CD4-positive, alpha-beta T cell treated with Interferon gamma for 1 hour (primary cell): ENCODE results near the gene STMN3.

Experiments
- DNase-seq: peaks from one replicate; pipeline ENCODE4 v3.0.0-alpha.2; 2020

The STMN3 gene

GRCh38 chr20:63691711-63692435 is 38.6 kb upstream of the STMN3 start:
- no peak for DNase-seq

GRCh38 chr20:63690898-63691710 is 37.9 kb upstream of the STMN3 start:
- no peak for DNase-seq

GRCh38 chr20:63690003-63690897 is 37.0 kb upstream of the STMN3 start:
- DNase-seq, result no peak

DNA sequence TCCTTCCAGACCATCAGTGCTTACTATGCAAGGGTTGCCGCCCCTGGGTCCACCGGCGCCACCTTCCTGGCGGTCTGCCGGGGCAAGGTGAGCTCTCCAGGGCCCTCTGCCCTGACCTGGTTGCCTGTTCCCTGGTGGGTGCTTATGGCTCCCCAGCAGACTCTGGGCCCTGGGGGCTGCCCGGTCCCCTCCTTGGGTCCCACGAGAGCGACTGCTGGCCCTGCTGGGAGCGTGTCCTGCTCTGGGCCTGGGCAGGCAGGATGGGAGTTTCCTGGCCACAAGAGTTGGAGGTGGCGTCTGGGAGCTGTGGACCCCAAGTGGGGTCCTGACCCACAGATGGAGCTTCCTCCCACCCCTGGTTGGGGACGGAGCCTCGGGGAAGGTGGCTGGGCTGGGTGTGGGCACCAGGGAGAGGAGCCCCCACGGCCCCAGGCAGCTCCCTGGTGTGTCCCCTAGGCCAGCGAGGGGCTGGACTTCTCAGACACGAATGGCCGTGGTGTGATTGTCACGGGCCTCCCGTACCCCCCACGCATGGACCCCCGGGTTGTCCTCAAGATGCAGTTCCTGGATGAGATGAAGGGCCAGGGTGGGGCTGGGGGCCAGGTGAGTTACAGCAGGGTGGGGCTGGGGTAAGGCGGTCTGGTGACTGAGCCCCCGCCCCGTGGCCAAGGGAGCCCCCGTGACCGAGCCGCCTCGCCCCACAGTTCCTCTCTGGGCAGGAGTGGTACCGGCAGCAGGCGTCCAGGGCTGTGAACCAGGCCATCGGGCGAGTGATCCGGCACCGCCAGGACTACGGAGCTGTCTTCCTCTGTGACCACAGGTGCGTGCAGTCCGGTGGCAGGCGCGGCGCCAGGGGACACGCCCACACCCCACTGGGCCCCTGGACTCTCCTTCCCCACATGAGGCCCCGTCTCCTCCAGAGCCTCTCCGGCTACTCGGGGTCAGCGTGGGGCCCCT is 36.1 kb upstream of the STMN3 start:
- DNase-seq, result no peak

DNA sequence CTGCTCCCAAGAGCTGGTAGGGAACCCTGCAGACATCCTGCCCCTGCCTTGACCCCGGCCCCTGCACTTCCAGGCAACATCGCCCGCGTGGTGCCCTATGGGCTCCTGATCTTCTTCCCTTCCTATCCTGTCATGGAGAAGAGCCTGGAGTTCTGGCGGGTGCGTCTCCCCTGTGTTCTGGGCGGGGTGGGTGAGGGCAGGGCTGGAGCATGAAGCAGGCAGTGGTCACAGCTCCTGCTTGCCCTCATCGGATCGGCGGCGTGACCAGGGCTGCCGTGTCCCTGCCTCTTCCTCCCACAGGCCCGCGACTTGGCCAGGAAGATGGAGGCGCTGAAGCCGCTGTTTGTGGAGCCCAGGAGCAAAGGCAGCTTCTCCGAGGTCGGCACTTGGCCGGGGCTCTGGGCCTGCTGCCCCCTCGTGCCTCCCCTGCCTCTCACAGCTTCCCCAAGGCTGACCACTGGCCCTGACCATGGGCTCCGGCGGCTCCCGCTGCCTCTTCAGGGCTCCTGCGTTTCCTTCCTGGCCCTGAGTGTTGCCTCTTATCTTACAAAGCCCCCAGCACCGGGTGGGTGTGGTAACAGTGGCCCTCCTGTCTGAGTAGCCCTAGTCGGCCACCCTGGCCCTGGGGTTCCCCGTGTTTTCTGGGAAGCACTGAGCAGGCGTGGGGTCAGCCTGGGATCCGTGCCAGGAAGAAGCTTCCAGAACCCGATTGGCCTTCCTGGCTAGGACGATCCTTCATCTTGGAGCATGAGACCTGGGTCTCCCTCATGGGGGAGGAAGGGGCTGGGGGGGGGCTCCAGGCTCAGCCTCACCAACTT is 35.2 kb upstream of the STMN3 start:
- DNase-seq, result no peak

DNA sequence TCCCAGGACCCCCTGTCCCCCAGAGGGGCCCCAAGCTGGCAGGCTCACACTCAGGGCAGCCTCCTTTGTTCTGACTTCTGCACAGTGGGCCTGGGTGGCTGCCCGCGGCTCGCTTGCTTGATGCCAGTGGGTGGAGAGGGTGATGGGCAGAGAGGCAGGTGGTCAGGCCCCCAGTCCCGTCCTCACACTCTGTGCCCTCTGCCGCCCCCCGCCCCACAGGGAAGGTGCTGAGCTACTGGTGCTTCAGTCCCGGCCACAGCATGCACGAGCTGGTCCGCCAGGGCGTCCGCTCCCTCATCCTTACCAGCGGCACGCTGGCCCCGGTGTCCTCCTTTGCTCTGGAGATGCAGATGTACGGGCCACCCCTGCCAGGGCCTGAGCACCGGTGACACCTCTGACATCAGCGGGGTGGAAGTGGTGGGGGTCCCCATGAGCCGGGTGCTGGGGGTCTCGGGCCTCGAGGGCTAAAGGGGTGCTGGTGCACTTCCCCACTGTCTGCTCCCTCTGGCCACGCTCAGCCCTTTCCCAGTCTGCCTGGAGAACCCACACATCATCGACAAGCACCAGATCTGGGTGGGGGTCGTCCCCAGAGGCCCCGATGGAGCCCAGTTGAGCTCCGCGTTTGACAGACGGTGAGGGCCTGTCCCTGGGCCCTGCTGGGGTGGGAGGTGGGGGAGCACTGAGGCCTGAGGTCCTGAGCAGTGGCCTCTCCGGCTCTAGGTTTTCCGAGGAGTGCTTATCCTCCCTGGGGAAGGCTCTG is 34.4 kb upstream of the STMN3 start:
- no peak for DNase-seq

DNA sequence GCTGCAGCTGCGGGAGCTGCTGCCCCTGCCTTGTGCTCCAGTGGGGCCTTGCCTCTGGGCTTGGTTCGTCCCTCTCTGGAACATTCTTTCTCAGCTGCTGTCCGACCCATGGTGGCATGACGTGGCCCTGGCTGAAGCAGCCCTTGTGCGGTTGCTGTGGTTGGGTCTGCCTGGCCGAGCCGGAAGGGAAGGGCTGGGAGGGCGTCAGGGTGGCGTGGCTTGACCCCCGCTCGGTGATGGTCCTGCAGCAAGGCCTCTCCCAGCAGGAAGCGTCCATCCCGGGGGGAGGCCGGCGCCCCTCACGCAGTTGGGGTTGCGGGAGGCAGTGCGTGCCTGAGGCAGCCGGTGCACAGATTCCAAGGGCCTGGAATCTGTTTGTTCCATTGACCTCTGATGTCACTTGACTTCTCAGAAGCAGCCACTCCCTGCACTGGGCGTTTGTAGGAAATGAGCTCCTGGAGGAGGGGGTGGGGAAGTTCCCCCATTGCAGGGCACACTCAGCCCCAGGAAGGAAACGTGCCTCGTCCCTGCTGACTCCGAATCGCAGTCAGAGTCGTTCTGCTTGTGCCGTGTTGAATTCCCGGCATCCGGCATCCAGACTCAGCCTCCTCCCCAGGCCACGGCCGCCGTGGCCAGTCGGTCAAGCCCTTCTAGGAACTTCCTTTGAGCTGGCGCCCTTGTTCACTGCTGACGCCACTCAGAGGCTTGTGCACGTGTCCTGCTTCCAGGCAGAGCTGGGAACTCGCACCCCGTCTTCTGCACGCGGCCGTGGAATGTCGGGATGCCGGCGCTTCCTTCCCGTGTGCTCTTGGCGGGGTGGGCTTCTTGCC is 33.5 kb upstream of the STMN3 start:
- peak; percentile 83 for DNase-seq

DNA sequence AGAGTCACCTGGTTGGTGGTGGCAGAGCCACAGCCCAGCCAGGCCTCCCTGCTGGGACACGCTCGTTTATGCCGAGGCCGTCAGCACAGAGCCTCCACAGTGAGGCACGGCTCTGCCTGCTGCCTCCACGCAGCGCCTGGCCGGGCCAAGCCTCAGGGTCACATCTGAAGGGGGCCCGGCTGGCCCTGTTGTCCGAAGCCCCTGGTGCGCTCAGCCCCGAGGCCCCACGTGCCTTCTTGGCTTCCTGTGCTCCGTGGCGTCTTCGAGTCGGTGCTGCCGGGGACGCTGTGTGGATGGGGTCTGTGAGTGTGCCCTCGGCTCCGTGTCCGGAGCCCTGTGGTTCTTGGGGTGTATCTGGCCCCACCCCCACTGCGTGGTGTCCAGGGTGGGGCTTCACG is 32.9 kb upstream of the STMN3 start:
- DNase-seq, result no peak

DNA sequence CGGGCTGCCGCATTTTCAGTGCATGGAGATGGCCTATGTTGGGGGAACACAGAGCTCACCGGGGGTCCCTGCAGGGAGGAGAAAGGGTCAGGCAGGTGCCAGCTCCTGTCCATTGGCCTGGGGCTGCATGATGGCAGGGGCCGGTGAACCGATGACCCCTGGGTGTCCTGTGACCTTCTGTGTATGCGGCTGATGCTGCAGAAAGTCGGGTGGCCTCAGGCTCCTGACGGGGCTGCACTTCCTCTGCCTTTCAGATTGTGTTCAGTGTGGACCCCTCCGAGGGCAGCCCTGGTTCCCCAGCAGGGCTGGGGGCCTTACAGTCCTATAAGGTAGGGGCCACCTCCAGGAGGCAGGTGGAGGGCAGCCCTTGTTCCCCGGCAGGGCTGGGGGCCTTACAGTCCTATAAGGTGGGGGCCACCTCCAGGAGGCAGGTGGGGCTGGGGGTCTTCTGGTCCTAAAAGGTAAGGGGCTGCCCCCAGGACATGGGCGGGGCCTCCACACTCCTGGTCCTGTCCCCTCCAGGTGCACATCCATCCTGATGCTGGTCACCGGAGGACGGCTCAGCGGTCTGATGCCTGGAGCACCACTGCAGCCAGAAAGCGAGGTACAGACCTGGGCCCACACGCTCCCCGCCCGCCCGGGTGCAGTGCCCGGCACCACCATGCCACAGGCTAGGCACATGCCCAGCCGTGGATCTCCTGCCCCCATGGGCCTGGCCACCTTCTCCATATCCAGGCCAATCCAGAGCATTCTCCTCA is 32.2 kb upstream of the STMN3 start:
- DNase-seq, result no peak

DNA sequence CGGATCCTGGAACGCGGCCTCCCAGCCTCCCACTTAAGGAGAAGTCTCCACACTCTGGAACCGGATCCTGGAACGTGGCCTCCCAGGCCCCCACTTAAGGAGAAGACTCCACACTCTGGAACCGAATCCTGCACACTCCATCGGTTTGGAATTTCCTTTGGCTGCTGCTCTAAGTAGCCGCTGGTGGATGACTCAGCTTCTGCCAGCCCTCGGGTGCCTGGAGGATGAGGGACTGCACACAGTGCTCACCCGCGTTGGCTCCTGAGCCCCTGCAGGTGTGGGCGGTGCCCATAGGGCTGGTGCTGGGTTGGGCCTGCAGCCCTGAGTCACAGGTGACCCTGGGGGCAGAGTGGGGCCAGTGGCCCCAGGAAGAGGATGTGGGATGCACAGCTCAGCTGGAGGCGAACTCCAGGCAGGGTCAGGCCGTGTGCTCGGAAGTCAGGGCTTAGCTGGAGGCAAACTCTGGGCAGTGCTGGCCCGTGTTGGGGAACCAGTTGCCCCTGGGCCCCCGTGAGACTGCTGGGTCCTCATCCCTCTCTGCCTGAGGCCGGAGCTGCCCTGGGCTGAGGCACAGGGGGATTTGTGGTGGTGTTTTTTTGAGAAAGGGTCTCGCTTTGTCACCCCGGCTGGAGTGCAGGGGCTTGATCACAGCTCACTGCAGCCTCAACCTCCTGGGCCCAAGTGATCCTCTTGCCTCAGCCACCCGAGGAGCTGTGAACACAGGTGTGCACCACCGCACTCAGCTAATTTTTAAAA is 29.3 kb upstream of the STMN3 start:
- DNase-seq, result no peak

GRCh38 chr20:63681609-63682142 is 28.5 kb upstream of the STMN3 start:
- no peak for DNase-seq

DNA sequence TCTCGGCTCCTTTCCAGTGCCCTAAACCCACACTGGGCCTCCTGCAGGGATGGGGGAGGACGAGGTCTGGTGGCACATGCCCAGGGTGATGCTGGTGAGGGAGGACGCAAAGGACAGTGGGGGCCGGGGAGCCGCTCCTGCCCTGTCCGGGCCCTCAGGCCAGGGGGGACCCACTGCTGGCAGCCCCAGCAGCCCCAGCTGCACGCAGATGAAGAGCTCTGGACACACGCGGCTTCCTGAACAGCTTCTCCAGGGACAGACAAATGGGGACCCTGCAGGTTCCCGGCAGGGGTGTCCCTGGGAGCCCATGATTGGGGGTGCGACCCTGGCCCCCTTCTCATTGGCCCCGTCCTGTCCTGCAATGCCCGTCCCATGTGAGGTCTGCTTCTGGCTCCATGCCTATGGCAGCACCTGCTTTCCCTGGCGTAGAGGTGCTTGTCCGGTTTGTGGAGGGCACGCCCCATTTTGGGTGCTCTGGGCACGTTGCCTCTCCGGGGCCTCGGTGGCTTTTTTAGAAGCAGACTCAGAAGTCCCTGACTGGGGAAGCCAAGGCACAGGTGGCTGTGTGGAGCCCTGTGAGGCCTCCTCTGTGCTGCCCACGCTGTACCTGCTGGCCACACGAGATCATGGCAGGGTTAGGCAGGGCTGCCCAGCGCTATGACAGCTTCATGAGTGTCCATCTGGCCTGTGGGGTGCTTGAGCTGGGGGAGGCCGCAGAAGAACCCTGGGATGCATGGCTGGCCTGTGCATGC is 27.8 kb upstream of the STMN3 start:
- DNase-seq, result no peak

DNA sequence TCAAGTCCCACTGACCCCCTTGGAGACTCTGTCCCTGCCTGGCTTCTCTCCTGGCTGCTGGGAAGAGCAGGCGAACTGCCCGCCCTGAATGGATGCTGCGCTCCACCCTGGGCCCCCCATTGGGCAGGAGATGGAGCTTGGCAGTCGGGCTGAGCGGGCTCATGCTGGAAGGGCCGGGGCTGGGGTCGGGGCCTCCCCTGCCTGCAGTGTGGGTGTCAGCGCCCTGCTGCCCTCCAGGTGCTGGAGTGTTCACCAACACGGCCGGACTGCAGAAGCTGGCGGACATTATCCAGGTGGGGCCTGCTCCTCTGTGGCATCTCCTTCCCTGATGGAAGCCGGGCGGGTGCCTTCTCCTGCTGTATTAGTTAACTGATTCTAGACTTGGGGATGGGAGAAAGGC is 27.2 kb upstream of the STMN3 start:
- no peak for DNase-seq

DNA sequence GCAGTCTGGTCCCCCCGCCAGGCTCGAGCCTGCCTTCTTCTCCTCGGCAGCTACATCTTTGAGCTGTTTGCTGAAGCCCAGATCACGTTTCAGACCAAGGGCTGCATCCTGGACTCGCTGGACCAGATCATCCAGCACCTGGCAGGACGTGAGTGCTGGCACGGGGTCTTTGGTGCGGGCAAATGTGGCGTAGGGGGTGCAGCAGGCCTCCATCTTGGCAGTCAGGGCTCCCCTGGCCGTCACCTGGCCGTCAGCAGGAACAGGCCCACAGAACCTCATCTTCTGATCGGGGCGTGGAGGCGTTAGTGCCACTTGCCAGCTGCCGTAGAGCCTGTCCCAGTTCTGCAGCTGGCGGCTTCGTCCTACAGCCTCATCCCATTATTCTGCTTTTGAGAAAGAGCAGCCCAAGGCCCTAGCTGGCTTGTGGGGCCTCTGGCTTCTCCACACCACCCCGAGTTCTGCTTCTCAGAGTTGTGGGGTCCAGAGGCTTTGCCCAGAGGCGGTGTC is 26.6 kb upstream of the STMN3 start:
- no peak for DNase-seq

- no peak for DNase-seq
Observed at GRCh38 chr20:63678667-63679465, 25.6 kb upstream of the STMN3 start.

DNA sequence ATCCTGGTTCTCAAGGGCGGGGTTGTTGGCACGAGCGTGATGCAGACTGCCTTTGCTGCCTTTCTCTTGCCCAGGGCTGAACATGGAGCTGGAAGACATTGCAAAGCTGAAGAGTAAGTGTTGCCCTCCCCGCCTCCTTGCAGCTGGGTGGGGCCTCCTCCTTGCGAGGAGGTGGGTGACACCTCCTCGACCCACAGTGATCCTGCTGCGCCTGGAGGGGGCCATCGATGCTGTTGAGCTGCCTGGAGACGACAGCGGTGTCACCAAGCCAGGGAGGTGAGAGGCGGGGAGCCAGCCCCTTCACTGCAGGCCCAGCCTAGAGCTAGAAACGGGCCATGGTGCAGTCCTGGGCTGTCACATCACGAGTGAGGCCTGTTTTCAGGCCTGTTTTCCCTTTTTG is 24.8 kb upstream of the STMN3 start:
- no peak for DNase-seq
